CD4-positive, CD25-positive, alpha-beta regulatory T cell (primary cell): ENCODE results near the gene SLC4A9. TPM values are rescaled to one million over a fixed set of nuclear protein-coding genes. Genes with fewer than 3 reads are reported as not detected.

ENCODE experiments used
- ATAC-seq, 2 donors: fragments of 150-1000 bp; cut with Tn5 transposase; one replicate each; pipeline ENCODE4 v1.10.0; 2021; ENCODE audit warnings: low read depth in 2 of 2, moderate number of reproducible peaks in 2 of 2, moderate library complexity in 1 of 2
- DNase-seq, 3 donors: peaks; one replicate each; pipeline versions ENCODE4 v3.0.0 to v3.0.0-alpha.2; 2012 to 2022; ENCODE audit warnings: mixed read lengths in 1 of 3
- H3K27ac ChIP-seq: one replicate; pipeline ENCODE4 v1.7.0; 2013; ENCODE audit warnings: mild to moderate bottlenecking, low read length; ENCODE audit not compliant: insufficient read depth, poor library complexity, severe bottlenecking
- H3K27me3 ChIP-seq: one replicate; pipeline ENCODE4 v1.7.0; 2013; ENCODE audit warnings: low read length; ENCODE audit not compliant: control insufficient read depth, insufficient read depth
- H3K36me3 ChIP-seq: one replicate; pipeline ENCODE4 v1.7.0; 2013; ENCODE audit warnings: mild to moderate bottlenecking, low read length, moderate library complexity; ENCODE audit not compliant: control insufficient read depth, insufficient read depth
- H3K4me1 ChIP-seq: 2 replicates; pipeline ENCODE4 v1.7.0; 2013; ENCODE audit warnings: mild to moderate bottlenecking, low read length; ENCODE audit not compliant: insufficient read depth, control insufficient read depth, poor library complexity, severe bottlenecking
- H3K4me3 ChIP-seq: one replicate; pipeline ENCODE4 v1.7.0; 2013; ENCODE audit warnings: low read depth, mild to moderate bottlenecking, low read length, moderate library complexity
- H3K9me3 ChIP-seq, 2 experiments: 1 replicate in 1 of 2; 2 replicates in 1 of 2; pipeline ENCODE4 v1.7.0; 2013; ENCODE audit warnings: low read length in 2 of 2, mild to moderate bottlenecking in 1 of 2, moderate library complexity in 1 of 2; ENCODE audit not compliant: control insufficient read depth in 2 of 2
- H3K27ac Mint-ChIP-seq, 3 donors: one replicate each; pipeline ENCODE4 v1.8.0; 2020 to 2022; ENCODE audit warnings: mild to moderate bottlenecking in 3 of 3, mixed read lengths in 3 of 3, moderate library complexity in 2 of 3
- H3K27me3 Mint-ChIP-seq: one replicate; pipeline ENCODE4 v1.8.0; 2022; ENCODE audit warnings: mild to moderate bottlenecking, mixed read lengths
- H3K36me3 Mint-ChIP-seq: one replicate; pipeline ENCODE4 v1.8.0; 2020; ENCODE audit warnings: mixed read lengths
- H3K4me1 Mint-ChIP-seq, 4 donors: one replicate each; pipeline ENCODE4 v1.8.0; 2020 to 2022; ENCODE audit warnings: mixed read lengths in 4 of 4, mild to moderate bottlenecking in 1 of 4
- H3K4me3 Mint-ChIP-seq, 4 donors: one replicate each; pipeline ENCODE4 v1.8.0; 2020 to 2022; ENCODE audit warnings: mild to moderate bottlenecking in 4 of 4, mixed read lengths in 4 of 4, moderate library complexity in 3 of 4
- H3K9me3 Mint-ChIP-seq, 7 donors: one replicate each; pipeline ENCODE4 v1.8.0; 2020 to 2022; ENCODE audit warnings: mixed read lengths in 7 of 7, mild to moderate bottlenecking in 3 of 7, moderate library complexity in 2 of 7
- polyA plus RNA-seq, 4 donors: library from polyadenylated mRNA; unstranded; fragments of 300-500 nt; fragmentation: Illumina TruSeq; gene quantifications; one replicate each; pipeline ENCODE4 v1.2.3, GENCODE V29; 2021
- total RNA-seq: library from RNA; stranded (reverse); gene quantifications from one replicate; pipeline ENCODE4 v1.2.3, GENCODE V29; 2022

The SLC4A9 gene
- total and polyA plus RNA-seq, 5 donors from 2014 or later = not detected

GRCh38 chr5:140423609-140424008, 63.6 kb downstream of the SLC4A9 start:
- peaks cover 24% of the 10 kb centered on the region for H3K4me1 ChIP-seq
- H3K4me3 ChIP-seq = no peak overlapping the region
- Mint-ChIP-seq H3K27me3 (no peaks in the 10 kb centered on the region), H3K4me1 (peaks cover 44 to 68% (median 53%) of the 10 kb centered on the region in 4 donors), H3K27ac (no peak overlapping the region), H3K9me3 (no peaks in the 10 kb centered on the region), H3K4me3 (peak overlapping the region in 1 of 4 donors; percentile 39), H3K36me3 (peaks cover 10% of the 10 kb centered on the region)
- no peaks in the 10 kb centered on the region for H3K9me3 ChIP-seq
- H3K36me3 ChIP-seq = no peaks in the 10 kb centered on the region
- H3K27me3 ChIP-seq = no peaks in the 10 kb centered on the region
- no peak overlapping the region for H3K27ac ChIP-seq
- ATAC-seq (no peak), DNase-seq (no peak)

GRCh38 chr5:140424135-140424534, 64.1 kb downstream of the SLC4A9 start:
- H3K4me1 ChIP-seq = peaks cover 20% of the 10 kb centered on the region
- H3K27ac ChIP-seq = no peak overlapping the region
- DNase-seq (no peak), ATAC-seq (no peak)
- no peak overlapping the region for H3K4me3 ChIP-seq
- no peaks in the 10 kb centered on the region for H3K9me3 ChIP-seq
- no peaks in the 10 kb centered on the region for H3K36me3 ChIP-seq
- H3K36me3 Mint-ChIP-seq = peaks cover 10% of the 10 kb centered on the region
- H3K9me3 Mint-ChIP-seq = no peaks in the 10 kb centered on the region
- H3K27me3 Mint-ChIP-seq = no peaks in the 10 kb centered on the region
- no peak overlapping the region for H3K27ac Mint-ChIP-seq
- no peaks in the 10 kb centered on the region for H3K27me3 ChIP-seq
- H3K4me1 Mint-ChIP-seq = peaks cover 38 to 65% (median 50%) of the 10 kb centered on the region in 4 donors
- peak overlapping the region in 1 of 4 donors; percentile 39 for H3K4me3 Mint-ChIP-seq

Other genes starting within 250 kb of the SLC4A9 start
- gene PURA, start 246.1 kb upstream of the SLC4A9 start, total RNA-seq = 7.7 TPM
- 1 to 10 TPM; 2.3 to 4.1 (median 3.6) TPM for gene PURA, start 246.1 kb upstream of the SLC4A9 start, polyA plus RNA-seq
- gene IGIP, start 234.3 kb upstream of the SLC4A9 start, total RNA-seq = 2.3 TPM
- gene IGIP, start 234.3 kb upstream of the SLC4A9 start, polyA plus RNA-seq = under 1 TPM in 3 of 4 donors, not detected in 1; 0.06 to 0.33 (median 0.28) TPM
- gene CYSTM1, start 185.0 kb upstream of the SLC4A9 start, total RNA-seq = 7.1 TPM
- gene CYSTM1, start 185.0 kb upstream of the SLC4A9 start, polyA plus RNA-seq = 10 to 100 TPM; 10.8 to 26.4 (median 15.1) TPM
- 34.3 TPM for gene PFDN1, start 57.1 kb upstream of the SLC4A9 start, total RNA-seq
- gene PFDN1, start 57.1 kb upstream of the SLC4A9 start, polyA plus RNA-seq = 100 to 1,000 TPM; 107 to 152 (median 120) TPM
- gene HBEGF, start 13.6 kb upstream of the SLC4A9 start, total RNA-seq = 0.47 TPM
- gene HBEGF, start 13.6 kb upstream of the SLC4A9 start, polyA plus RNA-seq = not detected
- gene ANKHD1, start 41.6 kb downstream of the SLC4A9 start, total RNA-seq = 227 TPM
- gene ANKHD1, start 41.6 kb downstream of the SLC4A9 start, polyA plus RNA-seq = 10 to 100 TPM; 58.2 to 78.2 (median 64.6) TPM
- 11.8 TPM for gene EIF4EBP3, start 187.5 kb downstream of the SLC4A9 start, total RNA-seq
- gene EIF4EBP3, start 187.5 kb downstream of the SLC4A9 start, polyA plus RNA-seq = 10 to 100 TPM; 28.4 to 44.7 (median 40.5) TPM
- gene SRA1, start 197.3 kb downstream of the SLC4A9 start, total RNA-seq = 38.9 TPM
- 10 to 100 TPM; 36.6 to 44.3 (median 38.4) TPM for gene SRA1, start 197.3 kb downstream of the SLC4A9 start, polyA plus RNA-seq
- 50.8 TPM for gene APBB3, start 204.4 kb downstream of the SLC4A9 start, total RNA-seq
- gene APBB3, start 204.4 kb downstream of the SLC4A9 start, polyA plus RNA-seq = 1 to 10 TPM; 3.4 to 5.2 (median 4.0) TPM
- 35.0 TPM for gene SLC35A4, start 204.6 kb downstream of the SLC4A9 start, total RNA-seq
- gene SLC35A4, start 204.6 kb downstream of the SLC4A9 start, polyA plus RNA-seq = 10 to 100 TPM; 69.3 to 89.5 (median 78.0) TPM